Activated effector memory CD4-positive, alpha-beta T cell treated with anti-CD3 and anti-CD28 coated beads, Interleukin-2, amount 50 U/mL, for 16 hours (primary cell): ENCODE data around the gene ITGA4.

Source experiments
- DNase-seq: peaks from one replicate; pipeline ENCODE4 v3.0.0-alpha.2; 2020

ITGA4 gene

DNA sequence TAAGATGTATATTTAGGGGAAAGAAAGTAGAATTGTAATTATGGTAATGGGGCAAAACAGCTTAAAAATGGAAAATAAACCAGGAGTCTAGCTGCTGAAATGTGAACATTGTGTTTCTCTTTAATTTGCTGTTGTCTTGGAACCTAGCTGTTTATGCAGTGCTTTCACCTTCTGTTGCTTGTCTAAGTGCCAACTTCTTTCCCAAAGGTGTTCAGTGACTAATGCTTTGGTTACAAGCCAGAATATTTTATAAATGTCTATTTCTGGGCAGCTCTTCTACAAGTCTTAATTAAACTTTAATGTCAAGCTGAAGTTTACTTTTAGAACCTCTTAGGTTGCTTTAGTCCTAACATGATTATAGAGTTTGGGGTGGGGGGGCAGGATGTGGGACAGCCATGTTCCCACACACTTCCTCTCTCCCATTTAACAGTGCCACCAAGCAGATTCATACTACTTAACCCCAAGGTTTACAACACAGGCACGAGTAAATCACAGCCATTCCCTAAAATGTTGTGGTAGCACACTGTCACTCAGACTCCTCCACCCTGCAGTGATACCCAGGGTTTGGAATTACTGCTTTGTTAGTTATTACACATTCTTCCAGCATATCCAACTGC, 60.6 kb downstream of the ITGA4 start:
- DNase-seq: no peak

DNA sequence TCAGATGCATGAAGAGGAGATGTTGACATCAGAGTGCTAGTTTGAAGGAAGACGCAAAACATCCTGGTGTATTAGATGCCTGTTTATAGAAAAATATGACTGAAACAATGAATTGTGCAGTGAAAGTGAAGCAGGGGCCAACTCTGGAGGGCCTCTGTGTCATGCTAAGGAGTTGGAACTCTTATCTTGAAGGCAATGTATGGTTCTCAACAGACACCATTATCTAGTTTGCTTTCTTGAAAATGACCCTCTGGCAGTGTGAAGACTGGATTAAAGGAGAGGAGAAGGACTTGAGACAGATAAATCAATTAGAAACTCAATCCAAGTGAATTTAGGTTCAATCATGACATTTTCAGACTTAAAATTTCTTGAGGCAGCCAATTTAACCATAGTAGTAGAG, 63.1 kb downstream of the ITGA4 start:
- no peak for DNase-seq

DNA sequence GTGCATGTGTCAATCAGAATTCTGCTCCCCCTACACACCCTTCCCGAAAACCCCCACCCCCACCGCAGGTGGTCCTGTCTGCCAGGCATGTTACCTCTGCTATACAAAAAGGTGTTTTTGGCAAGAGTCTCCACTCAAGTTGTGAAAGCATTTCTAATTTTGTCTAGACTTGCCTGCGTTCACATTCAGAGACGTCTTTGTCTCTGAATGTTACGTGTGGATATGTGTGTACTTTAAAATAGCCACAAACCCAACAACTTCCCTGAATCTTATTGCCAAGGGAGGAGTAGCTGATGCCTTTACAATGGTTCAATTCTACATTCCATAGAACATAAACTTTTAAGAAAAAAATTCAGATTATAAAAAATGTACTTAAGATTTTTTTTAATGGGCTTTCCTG, 66.6 kb downstream of the ITGA4 start:
- DNase-seq: no peak

DNA sequence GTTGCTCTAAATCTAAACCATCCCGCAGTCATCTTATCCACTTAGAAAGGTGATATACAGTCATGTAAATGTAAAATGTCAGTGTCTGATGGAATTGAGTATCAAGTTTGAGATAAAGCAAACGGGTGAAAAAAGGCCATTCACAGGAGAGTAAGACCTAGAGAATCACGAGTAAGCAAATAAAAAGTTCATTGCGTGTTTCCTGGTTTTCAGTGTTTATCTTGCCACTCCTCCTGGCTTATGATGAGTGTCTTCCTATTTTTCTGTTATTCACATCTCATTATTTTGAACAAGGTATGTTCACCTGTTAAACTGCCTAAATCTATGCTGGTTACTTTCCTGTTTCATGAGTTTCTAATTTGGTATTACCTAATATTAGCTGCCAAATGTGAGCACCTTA, 68.8 kb downstream of the ITGA4 start:
- DNase-seq: no peak

GRCh38 chr2:181527058-181527457, 69.9 kb downstream of the ITGA4 start:
- DNase-seq: no peak

GRCh38 chr2:181528441-181528840, 71.3 kb downstream of the ITGA4 start:
- no peak for DNase-seq

GRCh38 chr2:181536730-181537129, 79.5 kb downstream of the ITGA4 start:
- no peak for DNase-seq

GRCh38 chr2:181540421-181540820, 83.2 kb downstream of the ITGA4 start:
- no peak for DNase-seq

DNA sequence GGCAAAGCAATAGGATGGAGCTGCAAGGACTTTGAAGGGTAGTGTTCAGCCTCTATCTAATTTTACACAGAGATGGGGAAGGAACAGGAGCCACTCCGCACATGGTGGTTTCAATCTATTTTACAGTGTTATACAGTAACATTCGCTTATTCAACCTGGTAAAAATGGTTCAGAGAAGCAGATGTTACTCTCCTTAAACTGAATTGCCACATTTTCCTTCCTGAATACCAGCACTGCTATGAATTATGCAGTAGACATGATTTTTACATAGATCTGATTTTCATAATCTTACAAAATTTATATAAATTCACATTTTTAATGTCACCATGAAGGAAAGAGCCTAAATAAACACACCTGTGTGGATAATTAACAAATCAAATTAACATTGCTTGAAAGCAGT, 85.0 kb downstream of the ITGA4 start:
- no peak for DNase-seq

GRCh38 chr2:181546086-181546485, 88.9 kb downstream of the ITGA4 start:
- no peak for DNase-seq

DNA sequence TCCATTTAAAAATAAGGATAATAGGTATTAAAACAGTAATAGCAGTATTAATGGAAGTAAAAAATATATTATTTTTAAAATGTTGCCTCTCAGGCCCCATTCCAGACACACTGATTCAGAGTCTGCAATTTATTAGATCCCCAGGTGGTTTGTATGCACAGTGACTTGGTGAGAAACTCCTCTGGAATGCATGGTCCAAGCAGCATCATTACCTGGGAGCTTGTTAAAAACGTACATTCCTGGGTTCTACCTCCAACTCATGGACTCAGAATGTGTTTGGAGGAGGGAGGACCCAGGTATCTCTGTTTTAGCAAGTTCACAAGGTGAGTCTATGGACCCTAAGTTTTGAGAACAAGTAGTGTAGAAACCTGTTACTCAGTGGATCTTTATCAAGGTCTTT, 95.6 kb downstream of the ITGA4 start:
- no peak for DNase-seq

DNA sequence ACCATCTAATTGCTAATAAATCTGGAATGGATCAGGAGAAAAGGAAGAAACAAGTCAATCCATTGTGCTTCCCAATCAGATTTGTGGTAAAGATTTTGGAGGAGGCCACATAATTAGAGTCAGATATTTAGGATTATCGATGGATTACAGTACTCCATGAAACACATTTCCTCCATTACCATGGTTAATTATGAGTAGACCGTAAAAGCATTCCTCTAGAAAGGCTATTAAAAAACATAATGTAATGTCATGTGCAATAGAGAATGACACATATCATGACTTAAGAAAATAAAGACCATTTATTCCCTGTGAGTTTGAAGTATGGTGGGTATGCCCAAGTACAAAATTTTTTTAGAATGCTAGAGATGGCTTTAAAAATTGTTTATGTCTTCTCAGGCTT, 96.1 kb downstream of the ITGA4 start:
- no peak for DNase-seq

GRCh38 chr2:181554061-181554830, 97.1 kb downstream of the ITGA4 start:
- no peak for DNase-seq

GRCh38 chr2:181558371-181558770, 101.2 kb downstream of the ITGA4 start:
- DNase-seq: no peak

DNA sequence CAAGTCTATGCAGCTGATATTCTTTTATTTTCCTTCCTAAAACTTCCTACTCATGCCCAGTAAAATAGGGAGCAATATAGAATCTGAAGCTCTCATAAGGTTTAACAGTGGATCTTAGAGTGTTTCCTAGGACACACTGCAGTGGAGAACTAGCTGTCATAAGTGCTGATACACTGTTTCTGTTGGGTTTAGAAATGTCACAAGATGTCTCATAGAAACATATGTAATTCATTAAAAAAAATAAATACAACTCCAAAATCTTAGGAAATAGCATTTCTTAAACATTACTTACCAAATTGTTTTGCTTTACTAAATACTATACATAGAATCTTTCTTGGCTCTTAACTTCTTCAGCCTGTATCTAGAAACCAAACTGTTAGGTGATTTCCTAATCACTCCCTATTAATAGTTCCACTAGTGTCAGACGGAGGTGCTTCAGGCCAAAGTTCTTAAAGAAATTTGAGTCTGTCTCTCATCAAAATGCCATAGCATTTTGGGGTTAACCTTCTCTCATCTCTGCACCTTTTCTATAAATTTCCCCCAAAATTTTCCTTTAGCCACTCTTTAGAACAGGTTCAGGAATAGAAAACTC, 106.0 kb downstream of the ITGA4 start:
- DNase-seq: no peak

DNA sequence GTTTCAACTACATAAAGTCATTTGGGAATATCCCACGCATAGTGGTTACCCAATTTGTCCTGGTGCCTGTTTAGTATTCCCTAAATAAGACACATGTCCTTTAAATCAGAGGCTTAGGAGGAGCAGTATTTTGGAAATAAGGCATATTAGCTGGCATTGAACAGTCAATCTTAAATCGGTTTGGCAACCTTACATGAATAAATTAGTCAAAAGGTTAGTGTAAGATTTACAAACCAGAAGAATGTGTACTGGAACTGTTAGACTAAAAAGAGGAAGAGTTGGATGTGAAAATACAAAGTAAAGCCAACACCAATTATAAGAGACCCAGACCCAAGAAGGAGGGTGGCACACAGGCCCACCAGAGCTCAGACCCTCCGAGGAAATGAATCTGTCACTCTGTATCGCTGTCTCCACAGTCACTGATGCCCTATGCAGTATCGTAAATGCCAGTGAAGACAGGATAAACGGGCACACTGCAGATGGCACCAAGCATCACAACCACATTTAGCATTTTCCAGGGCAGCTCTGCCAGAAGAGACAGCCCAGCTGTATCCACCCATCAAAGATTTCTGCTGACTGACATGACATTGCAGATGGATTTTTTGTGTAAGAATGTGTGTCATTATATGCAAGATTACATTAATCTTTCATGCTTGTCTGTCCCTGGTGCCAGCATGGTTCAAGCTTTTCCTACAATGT, 109.3 kb downstream of the ITGA4 start:
- no peak for DNase-seq

DNA sequence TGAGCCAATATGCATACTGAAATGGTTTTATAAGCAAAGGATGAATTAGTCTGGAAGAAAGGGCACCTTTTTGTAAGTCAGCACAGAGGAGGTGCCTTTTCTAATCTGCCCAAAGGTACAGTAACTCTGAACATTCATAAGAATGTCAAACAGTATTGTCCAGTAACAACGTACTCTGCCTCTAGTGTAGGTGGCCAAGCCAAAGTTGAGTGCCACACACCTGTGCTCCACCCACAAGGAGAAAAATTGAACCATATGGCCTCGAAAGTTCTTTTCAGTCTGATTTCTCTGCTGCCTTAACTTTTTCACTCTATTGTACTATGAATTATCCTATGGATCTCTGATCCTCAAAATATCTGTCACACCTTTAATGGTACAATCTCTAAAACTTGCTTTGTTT, 112.9 kb downstream of the ITGA4 start:
- DNase-seq: no peak

DNA sequence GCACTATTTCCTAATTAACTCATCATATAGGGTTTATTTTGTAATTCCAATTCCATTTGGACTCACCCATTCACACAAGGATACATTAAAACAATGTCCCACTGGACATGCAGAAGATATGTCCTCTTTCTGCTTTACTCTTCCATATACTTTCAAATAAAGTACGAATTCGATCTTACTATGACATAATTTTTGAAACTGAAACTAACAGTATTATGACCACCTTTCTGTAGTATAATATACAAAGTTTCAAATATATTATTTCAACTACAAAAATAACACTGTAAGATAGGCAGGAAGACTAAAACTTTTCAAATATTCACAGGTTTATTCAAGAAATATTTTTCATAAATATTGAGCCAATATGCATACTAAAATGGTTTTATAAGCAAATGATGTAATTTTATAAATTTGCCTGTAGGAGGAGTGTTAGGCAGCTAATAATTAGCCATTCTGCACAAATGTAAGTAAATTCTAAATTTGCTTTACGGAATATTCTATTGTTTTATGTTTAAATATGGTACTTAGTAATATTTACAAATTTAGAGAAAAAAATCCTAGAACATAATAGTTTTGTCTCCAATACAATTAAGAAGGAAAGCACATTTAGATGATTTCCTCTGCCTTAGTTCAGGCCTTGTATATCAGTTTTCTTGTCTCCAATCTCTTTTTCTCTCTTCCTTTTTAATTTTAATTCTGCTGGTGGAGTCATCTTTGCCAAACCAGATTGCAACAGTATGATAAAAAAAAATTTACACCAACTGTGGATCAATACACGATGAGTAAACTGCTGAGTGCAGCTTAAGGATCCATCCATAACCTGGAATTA, 113.9 kb downstream of the ITGA4 start:
- DNase-seq: no peak

- no peak for DNase-seq
Observed at GRCh38 chr2:181573140-181573736, 116.1 kb downstream of the ITGA4 start.

DNA sequence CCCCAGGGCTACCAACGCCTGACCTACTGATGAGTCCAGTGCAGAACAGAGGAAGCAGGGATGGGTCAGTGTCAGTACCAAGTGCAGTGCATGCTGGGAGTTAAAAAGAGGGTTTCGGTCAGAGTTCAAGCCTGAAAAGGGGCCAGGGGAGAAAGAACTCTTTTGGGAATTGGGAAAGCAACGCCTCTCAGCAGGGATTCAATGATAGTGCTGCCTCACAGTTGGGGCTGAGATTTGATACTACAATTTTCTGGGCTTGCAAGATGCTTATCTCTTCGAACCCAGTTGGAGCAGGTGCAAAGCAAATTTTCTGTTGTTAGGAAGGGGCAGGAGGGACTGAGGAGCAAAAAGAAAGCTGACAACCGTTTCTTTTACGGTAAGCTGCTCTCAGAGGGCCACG, 117.1 kb downstream of the ITGA4 start:
- no peak for DNase-seq

DNA sequence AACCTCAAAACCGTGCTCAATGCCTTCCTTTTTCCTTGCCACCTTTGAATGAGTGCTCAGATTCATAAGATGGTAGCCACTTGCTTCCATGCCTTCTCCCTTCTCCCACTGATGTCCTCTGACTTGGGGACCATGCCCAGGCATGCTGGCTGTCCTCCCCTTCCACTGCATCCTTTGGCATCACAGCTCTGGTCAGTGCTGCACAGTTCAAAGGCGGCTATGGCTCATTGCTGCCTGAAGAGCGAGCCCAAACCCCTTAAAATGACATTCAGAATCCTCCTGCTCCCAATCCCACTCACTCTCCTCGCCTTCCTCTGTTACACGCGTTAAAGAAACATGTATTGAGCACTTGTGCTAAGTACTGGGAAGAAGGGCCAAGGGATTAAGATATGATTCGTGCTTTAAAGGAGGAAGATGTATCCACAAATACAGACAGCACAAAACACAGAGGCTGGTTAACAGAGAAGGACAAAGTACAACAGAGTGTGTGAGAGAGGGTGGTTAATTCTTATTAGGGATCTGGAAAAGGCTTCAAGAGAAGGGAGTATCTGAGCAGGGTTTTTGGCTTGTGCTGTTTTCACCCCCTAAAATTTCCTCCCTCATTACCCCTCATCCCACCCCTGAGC, 118.0 kb downstream of the ITGA4 start:
- no peak for DNase-seq

DNA sequence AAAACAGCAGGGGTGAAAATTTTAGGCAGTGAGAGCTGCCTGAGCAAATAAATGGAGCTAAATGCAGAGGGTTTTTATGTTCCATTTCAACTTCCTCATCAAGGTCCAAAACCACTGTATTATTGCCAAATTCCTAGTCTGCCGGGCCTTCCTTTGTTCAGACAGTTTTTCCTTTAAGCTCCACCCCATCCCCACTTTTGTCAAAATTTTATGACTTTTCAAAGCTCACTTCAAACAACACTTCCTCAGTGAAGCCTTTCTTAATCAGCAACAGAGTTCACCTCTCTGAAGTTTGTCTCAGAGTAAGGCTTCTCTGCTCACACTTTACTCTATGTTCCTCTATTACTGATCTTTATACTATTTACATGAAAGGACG, 118.5 kb downstream of the ITGA4 start:
- DNase-seq: no peak
